Activated CD4-positive, alpha-beta memory T cell treated with anti-CD3 and anti-CD28 coated beads, Interleukin-2, amount 10 ng/mL, durations not matched to agents 7 days and 5 days (primary cell): ENCODE measurements around the gene AP1M1. TPM values are rescaled to one million over a fixed set of nuclear protein-coding genes. Genes with fewer than 3 reads are reported as not detected.

Experiments used
- CTCF ChIA-PET: fragments of 350-600 bp; sonication (Branson Sonifier 250); formaldehyde crosslinking; loops from one replicate; lab custom pipeline; 2021; ENCODE audit warnings: antibody characterized with exemption, inconsistent platforms; lab: Charles Lee
- POLR2A ChIA-PET: fragments of 350-600 bp; sonication (Branson Sonifier 250); formaldehyde crosslinking; loops from one replicate; lab custom pipeline; 2021; ENCODE audit warnings: antibody characterized with exemption; lab: Charles Lee
- DNase-seq: peaks from one replicate; pipeline ENCODE4 v3.0.0-alpha.2; 2020
- H3K27ac Mint-ChIP-seq: one replicate; pipeline ENCODE4 v1.8.0; 2021; ENCODE audit warnings: mild to moderate bottlenecking, mixed read lengths
- H3K27me3 Mint-ChIP-seq: one replicate; pipeline ENCODE4 v1.8.0; 2021; ENCODE audit warnings: mixed read lengths
- H3K36me3 Mint-ChIP-seq: one replicate; pipeline ENCODE4 v1.8.0; 2021; ENCODE audit warnings: low read depth, mixed read lengths
- H3K4me1 Mint-ChIP-seq: one replicate; pipeline ENCODE4 v1.8.0; 2021; ENCODE audit warnings: mixed read lengths
- H3K4me3 Mint-ChIP-seq: one replicate; pipeline ENCODE4 v1.8.0; 2021; ENCODE audit warnings: mild to moderate bottlenecking, mixed read lengths
- H3K9me3 Mint-ChIP-seq: one replicate; pipeline ENCODE4 v1.8.0; 2021; ENCODE audit warnings: mixed read lengths
- total RNA-seq, 2 experiments: library from RNA; stranded (reverse); gene quantifications; one replicate each; pipeline ENCODE4 v1.2.3, GENCODE V29; 2021

Gene AP1M1
- total RNA-seq, 2 experiments from 2014 or later: 131 to 151 TPM

DNA sequence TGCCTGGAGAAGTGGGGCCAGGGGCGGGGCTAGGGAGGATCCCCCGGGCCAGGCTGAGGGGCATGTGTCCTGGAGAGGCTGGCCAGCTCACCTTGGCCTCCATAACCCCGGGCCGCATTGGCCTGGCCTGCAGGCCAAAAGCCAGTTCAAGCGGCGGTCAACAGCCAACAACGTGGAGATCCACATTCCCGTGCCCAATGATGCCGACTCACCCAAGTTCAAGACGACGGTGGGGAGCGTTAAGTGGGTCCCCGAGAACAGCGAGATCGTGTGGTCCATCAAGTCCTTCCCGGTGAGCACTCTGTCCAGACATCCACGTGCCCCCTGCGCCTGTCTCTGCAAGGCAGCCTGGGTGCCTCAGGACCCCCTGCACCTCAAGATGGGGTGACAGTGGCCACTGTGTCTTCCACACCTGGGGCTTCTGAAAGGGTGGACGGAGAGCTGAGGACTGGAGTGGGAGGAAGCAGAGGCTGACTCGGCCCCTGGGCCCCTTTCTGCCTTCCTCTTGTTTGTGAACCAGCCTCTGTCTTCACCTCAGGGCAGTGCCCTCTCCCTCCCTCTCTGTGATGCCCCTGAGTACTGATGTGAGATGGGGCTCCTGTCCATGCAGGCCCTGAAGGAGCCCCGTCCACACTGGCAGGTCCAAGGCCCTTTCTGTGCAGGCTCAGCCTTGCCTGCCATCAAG is 31.1 kb downstream of the AP1M1 start:
- Mint-ChIP-seq H3K27me3 (no peaks in the 10 kb centered on the region), H3K27ac (no peak overlapping the region), H3K4me3 (no peak overlapping the region), H3K36me3 (peaks cover 70% of the 10 kb centered on the region), H3K4me1 (no peaks in the 10 kb centered on the region), H3K9me3 (no peaks in the 10 kb centered on the region)
- no peak for DNase-seq
- CTCF ChIA-PET: no interaction called here
- POLR2A ChIA-PET: no interaction called here

- H3K4me1 Mint-ChIP-seq: peaks cover 3% of the 10 kb centered on the region
- no peak overlapping the region for H3K27ac Mint-ChIP-seq
- no peak for DNase-seq
- H3K36me3 Mint-ChIP-seq: peaks cover 69% of the 10 kb centered on the region
- ChIA-PET POLR2A (no interaction called here), CTCF (interaction anchor here (1.0 kb wide), 1 partner anchor 188 kb away, joined by 3 read pairs; no protein-coding TSS in a partner anchor)
- H3K9me3 Mint-ChIP-seq: no peaks in the 10 kb centered on the region
- H3K4me3 Mint-ChIP-seq: no peak overlapping the region
- H3K27me3 Mint-ChIP-seq: no peaks in the 10 kb centered on the region
These were observed 31.6 kb downstream of the AP1M1 start for GRCh38 chr19:16229322-16229641.

DNA sequence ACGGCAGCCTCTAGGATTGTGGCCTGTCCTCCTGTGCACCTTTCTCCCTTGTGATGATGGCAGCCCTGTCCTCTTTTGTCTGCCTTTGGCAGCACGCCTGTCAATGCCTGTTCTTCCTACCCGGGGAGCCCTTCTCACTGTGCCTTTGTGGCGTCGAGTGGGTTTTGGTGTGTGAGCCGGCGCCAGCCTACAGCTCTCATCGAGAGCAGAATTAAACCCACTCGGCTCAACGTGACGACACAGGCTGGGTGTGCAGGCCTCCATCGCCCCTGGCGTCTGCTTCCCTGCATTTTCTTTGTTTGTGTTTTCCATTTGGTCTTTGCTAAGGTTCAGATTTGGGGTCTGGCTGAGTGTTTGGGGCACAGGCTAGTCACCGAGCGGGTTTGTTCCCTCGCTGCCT is 34.4 kb downstream of the AP1M1 start:
- H3K4me3 Mint-ChIP-seq: no peak overlapping the region
- H3K27me3 Mint-ChIP-seq: no peaks in the 10 kb centered on the region
- peaks cover 7% of the 10 kb centered on the region for H3K4me1 Mint-ChIP-seq
- H3K9me3 Mint-ChIP-seq: no peaks in the 10 kb centered on the region
- peaks cover 84% of the 10 kb centered on the region for H3K36me3 Mint-ChIP-seq
- ChIA-PET POLR2A (no interaction called here), CTCF (interaction anchor here (0.5 kb wide), 1 partner anchor 192 kb away, joined by 5 read pairs; no protein-coding TSS in a partner anchor)
- DNase-seq: no peak
- H3K27ac Mint-ChIP-seq: no peak overlapping the region

DNA sequence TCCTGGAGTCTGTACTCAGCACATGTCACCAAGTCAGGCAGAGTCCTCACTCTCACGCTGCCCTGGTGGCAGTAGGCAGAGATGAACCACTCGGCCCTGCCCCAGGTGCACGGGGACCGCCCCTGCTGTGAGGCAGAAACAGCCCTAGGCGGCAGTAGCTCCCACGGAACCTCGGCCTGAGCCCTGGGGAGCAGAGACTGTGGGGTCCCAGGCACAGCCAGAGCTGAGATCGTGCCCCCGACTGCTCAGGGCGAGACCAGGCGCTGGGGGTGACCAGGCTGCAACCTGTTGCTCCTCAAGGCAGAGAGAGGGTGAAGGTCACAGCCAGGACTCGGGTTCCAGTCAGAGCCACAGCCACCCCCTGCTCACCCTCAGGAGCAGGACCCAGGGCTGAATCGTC is 34.9 kb downstream of the AP1M1 start:
- H3K4me3 Mint-ChIP-seq: no peak overlapping the region
- no peak overlapping the region for H3K27ac Mint-ChIP-seq
- POLR2A ChIA-PET: no interaction called here
- no peaks in the 10 kb centered on the region for H3K27me3 Mint-ChIP-seq
- no peaks in the 10 kb centered on the region for H3K9me3 Mint-ChIP-seq
- H3K4me1 Mint-ChIP-seq: peaks cover 7% of the 10 kb centered on the region
- peaks cover 80% of the 10 kb centered on the region for H3K36me3 Mint-ChIP-seq
- DNase-seq: no peak
- CTCF ChIA-PET: interaction anchor here (0.8 kb wide), 1 partner anchor 15 kb away, joined by 3 read pairs; no protein-coding TSS in a partner anchor

DNA sequence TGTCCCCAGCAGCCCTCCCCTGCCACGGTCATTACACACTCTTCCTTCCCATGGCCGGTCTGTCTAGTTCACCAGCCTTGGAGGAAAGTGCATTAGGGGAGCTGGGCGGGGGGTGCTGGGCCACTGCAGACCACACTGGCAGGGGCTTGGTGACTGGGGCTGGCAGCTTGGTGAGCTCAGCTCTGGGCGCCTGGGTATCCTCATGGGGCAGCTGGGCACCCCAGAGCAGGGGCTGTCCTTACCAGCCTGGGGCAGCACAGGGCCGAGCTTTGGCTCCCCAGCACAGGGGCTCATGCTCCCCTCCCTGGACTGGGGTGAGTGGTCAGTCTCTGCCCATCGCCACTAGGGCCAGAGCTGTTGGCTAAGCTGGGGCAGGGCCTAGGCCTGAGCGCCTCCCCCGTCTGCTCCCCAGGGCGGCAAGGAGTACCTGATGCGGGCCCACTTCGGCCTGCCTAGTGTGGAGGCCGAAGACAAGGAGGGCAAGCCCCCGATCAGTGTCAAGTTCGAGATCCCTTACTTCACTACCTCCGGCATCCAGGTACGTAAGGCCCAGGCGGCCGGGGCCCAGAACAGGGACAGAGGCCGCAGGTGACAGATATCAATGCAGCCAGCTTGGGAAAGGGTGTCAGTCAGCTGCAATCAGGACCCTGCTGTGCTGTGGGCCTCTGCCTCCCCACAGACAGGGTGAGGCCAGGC is 35.5 kb downstream of the AP1M1 start:
- H3K27ac Mint-ChIP-seq: no peak overlapping the region
- DNase-seq: no peak
- ChIA-PET CTCF (interaction anchor here (0.8 kb wide), 1 partner anchor 14 kb away, joined by 3 read pairs; no protein-coding TSS in a partner anchor), POLR2A (no interaction called here)
- no peaks in the 10 kb centered on the region for H3K27me3 Mint-ChIP-seq
- peaks cover 75% of the 10 kb centered on the region for H3K36me3 Mint-ChIP-seq
- peaks cover 11% of the 10 kb centered on the region for H3K4me1 Mint-ChIP-seq
- no peak overlapping the region for H3K4me3 Mint-ChIP-seq
- no peaks in the 10 kb centered on the region for H3K9me3 Mint-ChIP-seq

DNA sequence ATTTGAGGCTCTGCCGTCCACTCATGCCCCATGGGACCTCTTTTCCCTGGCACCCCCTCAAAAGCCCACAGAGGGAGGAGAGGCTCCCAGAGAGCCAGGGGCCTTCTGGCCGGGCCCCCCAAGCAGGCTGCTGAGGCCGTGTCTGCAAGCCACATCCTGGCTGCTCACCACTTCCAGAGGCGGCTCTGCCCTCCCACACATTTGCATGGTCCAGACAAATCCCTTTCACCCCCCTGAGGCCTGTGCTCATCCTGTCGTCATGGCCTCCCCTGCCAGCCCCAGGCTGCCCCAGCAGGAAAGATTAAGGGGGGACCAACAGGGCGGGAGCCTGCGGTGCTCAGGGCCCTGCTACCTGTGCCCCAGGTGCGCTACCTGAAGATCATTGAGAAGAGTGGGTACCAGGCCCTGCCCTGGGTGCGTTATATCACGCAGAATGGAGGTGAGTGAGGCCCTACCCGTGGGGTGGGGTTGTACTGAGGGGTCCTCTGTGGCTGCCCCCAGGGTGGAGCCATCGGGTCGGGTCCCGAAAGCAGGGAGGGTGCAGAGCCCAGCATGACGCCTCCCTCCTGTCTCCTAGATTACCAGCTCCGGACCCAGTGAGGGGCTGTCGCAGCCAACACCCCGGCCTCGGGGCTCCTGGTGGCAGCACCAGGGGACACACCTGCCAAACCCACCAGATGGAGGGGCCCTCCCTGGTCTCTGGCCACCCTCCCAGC is 36.3 kb downstream of the AP1M1 start:
- Mint-ChIP-seq H3K27me3 (no peaks in the 10 kb centered on the region), H3K4me1 (peaks cover 15% of the 10 kb centered on the region), H3K9me3 (no peaks in the 10 kb centered on the region), H3K4me3 (no peak overlapping the region), H3K36me3 (peaks cover 67% of the 10 kb centered on the region), H3K27ac (no peak overlapping the region)
- ChIA-PET CTCF (no interaction called here), POLR2A (no interaction called here)
- no peak for DNase-seq

DNA sequence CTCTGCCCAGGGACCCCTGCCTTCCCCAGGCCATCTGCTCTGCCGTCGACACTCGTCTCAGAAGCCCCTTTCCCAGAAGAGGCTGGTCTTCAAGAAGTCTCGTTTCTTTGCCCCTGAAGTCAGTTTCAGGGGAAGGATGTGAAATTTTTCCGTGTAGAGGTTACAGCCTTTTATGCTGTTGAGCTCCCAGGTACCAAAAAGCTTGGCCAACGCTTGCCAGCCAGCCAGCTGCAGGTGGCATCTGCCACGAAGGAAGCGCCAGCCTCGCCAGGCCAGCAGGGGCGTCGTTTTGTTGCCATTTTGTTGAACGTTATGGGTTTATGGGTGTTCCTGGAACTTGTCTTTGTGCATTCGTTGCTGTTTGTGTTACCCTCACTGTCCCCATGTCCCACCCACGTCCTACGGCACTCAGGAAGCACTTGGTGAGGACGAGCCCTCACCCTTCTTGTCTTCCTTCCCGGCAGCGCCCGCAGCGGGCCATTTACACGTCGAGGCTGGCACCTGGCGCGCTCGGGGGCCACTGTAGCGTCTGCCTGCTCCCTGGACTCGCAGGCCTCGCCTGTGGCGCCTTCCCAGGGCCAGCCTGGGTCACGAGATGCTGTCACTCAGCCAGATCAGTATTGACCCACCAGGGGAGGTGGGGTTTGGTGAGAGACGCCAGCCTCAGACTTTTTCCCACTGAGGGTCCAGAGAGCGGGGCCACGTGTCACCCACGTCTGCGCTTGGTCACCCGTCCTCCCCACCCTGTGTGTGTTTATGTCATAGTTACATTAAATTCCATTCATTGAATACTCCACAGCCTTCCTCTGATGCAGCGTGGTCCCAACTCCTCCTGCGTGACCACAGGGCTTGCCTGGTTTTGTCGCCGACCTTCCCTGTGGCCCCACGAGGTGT is 37.1 kb downstream of the AP1M1 start:
- ChIA-PET POLR2A (no interaction called here), CTCF (no interaction called here)

DNA sequence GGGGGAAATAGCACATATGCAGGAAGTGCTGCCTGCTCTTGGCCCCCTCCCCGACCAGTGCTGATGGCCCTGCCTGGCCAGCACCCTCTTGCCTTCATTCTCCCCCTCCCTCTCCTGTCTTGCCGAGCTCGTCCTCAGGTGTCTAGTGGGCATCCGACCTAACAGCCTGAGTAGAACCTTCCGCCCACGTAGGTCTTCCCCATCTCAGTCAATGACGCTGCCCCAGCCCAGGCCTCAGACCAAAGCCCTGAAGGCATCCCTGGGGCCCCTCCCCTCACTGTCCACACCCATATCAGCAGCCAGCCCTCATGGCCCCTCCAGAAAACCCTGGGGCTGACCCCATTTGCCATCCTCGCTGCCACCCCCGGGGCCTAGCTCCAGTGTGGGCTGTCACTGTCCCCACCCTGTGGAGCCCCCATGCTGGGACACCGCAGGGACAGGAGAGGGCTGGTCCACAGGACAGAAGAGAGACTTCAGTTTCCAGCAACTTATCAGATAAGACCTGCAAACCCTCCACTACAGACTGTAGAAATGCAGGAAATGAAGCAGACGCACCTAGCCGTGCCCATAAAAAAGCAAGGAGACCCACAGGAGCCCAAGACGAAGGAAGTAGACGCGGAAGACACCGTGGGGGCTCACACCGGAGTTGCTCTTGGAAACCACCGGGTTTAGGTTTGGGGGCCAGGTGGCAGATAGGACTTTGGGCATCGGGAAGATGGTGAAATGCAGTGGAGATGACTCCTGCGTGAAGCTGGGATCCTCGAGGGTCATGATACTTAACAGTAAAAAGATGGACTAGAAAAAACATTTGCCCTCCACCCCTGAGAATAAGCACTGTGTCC is 38.3 kb downstream of the AP1M1 start:
- no peak overlapping the region for H3K4me3 Mint-ChIP-seq
- peaks cover 15% of the 10 kb centered on the region for H3K4me1 Mint-ChIP-seq
- POLR2A ChIA-PET: no interaction called here
- DNase-seq: no peak
- H3K36me3 Mint-ChIP-seq: peaks cover 53% of the 10 kb centered on the region
- CTCF ChIA-PET: no interaction called here
- H3K27me3 Mint-ChIP-seq: no peaks in the 10 kb centered on the region
- H3K27ac Mint-ChIP-seq: no peak overlapping the region
- H3K9me3 Mint-ChIP-seq: no peaks in the 10 kb centered on the region

More for the DNA sequence above, 37.1 kb downstream of the AP1M1 start:
- no peak for DNase-seq
- Mint-ChIP-seq H3K4me1 (peaks cover 15% of the 10 kb centered on the region), H3K4me3 (no peak overlapping the region), H3K9me3 (no peaks in the 10 kb centered on the region), H3K36me3 (peaks cover 60% of the 10 kb centered on the region), H3K27ac (no peak overlapping the region), H3K27me3 (no peaks in the 10 kb centered on the region)

DNA sequence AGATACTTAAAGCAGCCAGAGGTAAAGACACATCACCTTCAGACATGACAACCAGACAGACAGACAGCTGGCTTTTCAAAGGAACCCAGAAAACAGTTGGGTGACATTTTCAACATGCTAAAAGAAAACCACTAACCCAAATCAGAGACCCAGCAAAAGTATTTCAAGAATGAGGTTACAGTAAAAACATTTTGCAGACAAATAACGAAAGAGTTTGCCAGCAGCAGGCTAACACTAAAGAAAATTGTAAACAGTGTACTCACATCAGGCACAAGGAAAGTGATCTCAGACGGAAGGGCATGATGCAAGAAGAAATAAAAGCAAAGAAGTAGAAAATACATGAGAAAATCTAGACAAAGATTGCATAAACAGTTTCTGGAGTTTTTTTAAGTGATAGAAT is 46.4 kb downstream of the AP1M1 start:
- ChIA-PET POLR2A (interaction anchor here (1.1 to 6.1 kb wide), 2 partner anchors 85 to 125 kb away, joined by 3 to 61 read pairs; no protein-coding TSS in a partner anchor), CTCF (interaction anchor here (1.1 to 1.2 kb wide), 2 partner anchors 139 to 142 kb away, joined by 3 read pairs; no protein-coding TSS in a partner anchor)
- Mint-ChIP-seq H3K36me3 (no peaks in the 10 kb centered on the region), H3K27ac (no peak overlapping the region), H3K4me3 (no peak overlapping the region), H3K4me1 (peaks cover 21% of the 10 kb centered on the region), H3K9me3 (no peaks in the 10 kb centered on the region), H3K27me3 (peaks cover 17% of the 10 kb centered on the region)
- DNase-seq: no peak

DNA sequence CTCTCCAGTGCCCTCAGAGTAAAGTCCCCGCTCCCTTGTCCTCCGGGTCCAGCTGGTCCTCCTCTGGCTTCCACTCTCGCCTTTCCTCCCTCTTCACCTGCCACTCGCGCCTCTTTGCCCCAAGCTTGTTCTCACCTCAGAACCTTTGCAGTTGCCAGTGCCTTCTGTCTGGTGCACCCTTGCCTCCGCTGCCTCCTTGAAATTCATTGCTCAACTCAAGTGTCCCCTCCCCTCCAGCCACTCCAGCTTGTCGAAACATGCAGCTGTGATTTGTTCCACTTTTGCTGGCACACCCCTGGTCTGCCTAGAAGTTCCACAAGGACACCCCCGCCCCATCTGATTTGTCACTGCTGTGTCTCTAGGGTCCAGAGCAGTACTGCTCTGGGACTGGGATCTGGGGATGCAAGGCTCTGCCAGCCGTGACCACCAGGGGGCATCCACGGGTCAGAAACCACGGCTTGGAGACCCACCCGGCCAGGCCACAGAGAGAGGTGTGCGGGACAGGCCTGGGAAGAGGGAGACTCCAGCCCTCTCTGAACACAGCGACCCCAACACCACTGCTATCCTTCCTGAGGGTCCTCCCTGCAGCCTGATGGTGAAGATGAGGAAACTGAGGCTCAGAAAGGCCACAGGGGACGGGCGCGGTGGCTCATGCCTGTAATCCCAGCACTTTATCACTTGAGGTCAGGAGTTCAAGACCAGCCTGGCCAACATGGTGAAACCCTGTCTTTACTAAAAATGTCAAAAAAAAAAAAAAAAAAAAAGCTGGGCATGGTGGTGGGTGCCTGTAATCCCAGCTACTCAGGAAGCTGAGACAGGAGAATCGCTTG is 49.9 kb downstream of the AP1M1 start:
- Mint-ChIP-seq H3K27ac (peak overlapping the region; percentile 55), H3K4me1 (peaks cover 28% of the 10 kb centered on the region), H3K36me3 (no peaks in the 10 kb centered on the region), H3K4me3 (no peak overlapping the region), H3K27me3 (peaks cover 19% of the 10 kb centered on the region), H3K9me3 (no peaks in the 10 kb centered on the region)
- ChIA-PET CTCF (interaction anchor here (0.6 to 7.7 kb wide), 33 partner anchors 10 to 1079 kb away, joined by 3 to 121 read pairs (median 4); partner anchors contain the start of gene KLF2), POLR2A (interaction anchor here (0.8 to 6.1 kb wide), 9 partner anchors 19 to 140 kb away, joined by 3 to 61 read pairs (median 5); partner anchors contain the start of gene KLF2)
- DNase-seq: peak; percentile 87
